ENCODE results near the gene CAMK1D. TPM values are rescaled to one million over a fixed set of nuclear protein-coding genes. Genes with fewer than 3 reads are reported as not detected.

The CAMK1D gene
- total and polyA plus RNA-seq, 2 of the 4 experiments (the other 2 are of a cell fraction): 5.0 to 5.3 TPM

DNA sequence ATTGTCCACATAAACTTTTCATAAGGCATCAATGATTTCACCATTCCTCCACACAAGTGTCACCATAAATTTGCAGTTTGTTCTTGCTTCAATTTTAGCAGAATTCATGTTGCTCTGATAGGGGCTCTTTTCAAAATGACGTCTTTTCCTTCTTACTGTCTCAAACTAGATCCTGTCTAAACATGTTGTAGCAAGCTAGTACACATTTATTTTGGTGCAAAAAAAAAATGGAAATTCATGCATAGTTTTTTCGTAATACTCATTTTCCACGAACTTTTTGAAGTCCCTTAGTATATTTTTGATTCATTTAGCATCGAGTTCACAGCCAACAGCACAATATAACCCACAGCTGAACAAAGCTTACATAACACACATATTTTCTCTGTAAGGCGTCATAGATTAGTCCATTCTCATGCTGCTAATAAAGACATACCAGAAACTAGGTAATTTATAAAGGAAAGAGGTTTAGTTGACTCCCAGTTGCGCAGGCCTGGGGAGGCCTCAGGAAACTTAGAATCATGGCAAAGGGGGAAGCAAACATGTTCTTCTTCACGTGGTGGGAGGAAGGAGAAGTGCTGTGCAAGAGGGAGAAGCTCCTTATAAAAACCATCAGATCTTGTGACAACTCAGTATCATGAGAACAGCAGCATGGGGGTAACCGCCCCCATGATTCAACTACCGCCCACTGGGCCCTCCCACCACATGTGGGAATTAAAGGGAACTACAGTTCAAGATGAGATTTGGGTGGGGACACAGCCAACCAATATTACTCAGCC is 350.6 kb downstream of the CAMK1D start (continued):
- no peak for TF ChIP-seq MXI1 (IDR thresholded peaks at IDR 0.05; ENCODE audit: borderline replicate concordance, low read depth, low read length)
- no peak for TF ChIP-seq RAD21 (IDR thresholded peaks at IDR 0.05; ENCODE audit: low read length)

DNA sequence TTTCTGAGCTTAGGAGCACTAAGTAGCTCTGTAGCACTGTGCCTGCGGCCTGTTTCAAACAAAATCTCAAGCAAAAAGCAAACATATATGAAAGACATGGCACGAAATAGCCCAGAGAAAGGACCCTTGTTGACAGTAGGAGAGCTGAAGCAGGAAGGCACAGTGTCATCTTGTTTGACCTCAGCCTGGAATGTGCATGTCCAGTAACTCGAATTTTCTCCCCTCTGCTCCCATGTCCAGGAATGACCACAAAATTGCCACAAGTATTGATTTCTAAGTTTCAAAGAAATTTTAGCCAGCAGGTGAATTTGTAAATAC is 351.2 kb downstream of the CAMK1D start:
- Histone ChIP-seq H3K14ac (replicated peaks; ENCODE audit: low read depth, low read length) (no peak overlapping the region), H2BK20ac (ENCODE audit: low read depth, low read length) (peak overlapping the region; percentile 16; the same call in 1 of the 2 replicates), H3K79me1 (ENCODE audit: low read depth in 1 of 2, low read length in 2 of 2) (0 out of 4 replicates have a peak, but pooled peaks cover 0 to 2% of the 10 kb centered on the region in 2 experiments), H4K91ac (ENCODE audit: insufficient read depth, low read depth, low read length) (0 out of 2 replicates have a peak overlapping the region, but pooled peaks have one; percentile 8), H2AK5ac (ENCODE audit: low read depth, low read length) (0 out of 2 replicates have a peak overlapping the region, but pooled peaks have one; percentile 20), H3K36me3 (ENCODE audit: control insufficient read depth, insufficient read depth, low read length) (no peaks in the 10 kb centered on the region), H2AK9ac (replicated peaks; ENCODE audit: low read depth, low read length, poor library complexity) (no peak overlapping the region), H3K23ac (ENCODE audit: low read depth, low read length) (no peak overlapping the region), H3K56ac (ENCODE audit: extremely low read depth, insufficient read depth, low read length) (no peak overlapping the region), H3K4me3 (ENCODE audit: insufficient read depth, low read depth, low read length) (no peak overlapping the region), H2AFZ (replicated peaks; ENCODE audit: low read length, poor library complexity) (no peak overlapping the region), H2BK5ac (ENCODE audit: low read depth, low read length, poor library complexity, severe bottlenecking) (no peak overlapping the region), H3K4me1 (ENCODE audit: control insufficient read depth, insufficient read depth, low read length) (peaks cover 17% of the 10 kb centered on the region), H4K20me1 (ENCODE audit: insufficient read depth, low read length) (no peaks in the 10 kb centered on the region), H4K8ac (ENCODE audit: low read depth in 2 of 2, low read length in 2 of 2) (no peak overlapping the region), H3K9me3 (ENCODE audit: control insufficient read depth, insufficient read depth, low read length) (no peaks in the 10 kb centered on the region), H3K27ac (ENCODE audit: insufficient read depth, low read length) (no peak overlapping the region), H3K9ac (ENCODE audit: low read depth, low read length) (no peak overlapping the region), H2BK15ac (ENCODE audit: low read depth, low read length) (no peak overlapping the region; the same call in 2 of the 3 replicates), H3K27me3 (ENCODE audit: control insufficient read depth, insufficient read depth, low read length) (no peaks in the 10 kb centered on the region), H4K5ac (ENCODE audit: low read depth, low read length) (peak overlapping the region; percentile 28; the same call in 1 of the 2 replicates), H3K9me1 (ENCODE audit: insufficient read depth, low read length) (peaks cover 11% of the 10 kb centered on the region), H3K4ac (ENCODE audit: low read depth, low read length) (peak overlapping the region; percentile 7; the same call in 1 of the 2 replicates), H3K18ac (ENCODE audit: low read depth, low read length) (peak overlapping the region; percentile 69; the same call in 1 of the 2 replicates), H3K4me2 (ENCODE audit: low read depth, low read length) (no peak overlapping the region), H2BK120ac (ENCODE audit: low read depth, low read length) (no peak overlapping the region)
- CTCF ChIA-PET: interaction anchor here (0.6 kb wide), 2 partner anchors 36 to 551 kb away, joined by 3 read pairs; no protein-coding TSS in a partner anchor
- DNase-seq: no peak
- POLR2A ChIA-PET (ENCODE audit: unreplicated experiment): interaction anchor here (0.6 kb wide), 1 partner anchor 425 kb away, joined by 3 read pairs; no protein-coding TSS in a partner anchor
- ATAC-seq (ENCODE audit: low read depth): no peak
- intact Hi-C loops (cut with micrococcal nuclease): no loop called here
- dilution Hi-C loops (cut with HindIII; ENCODE audit: low sequenced_read_pairs, unreplicated experiment): no loop called here
- in situ Hi-C loops (cut with MboI; ENCODE audit: low sequenced_read_pairs): loop anchor here (25.0 kb wide), 1 partner anchor 362 kb away; no protein-coding TSS in a partner anchor
- 100% methylated on average over 1 of the region's 3 CpGs; no CpG with 5 or more reads in 1 of the 2 experiments for whole genome bisulfite sequencing, 2 experiments (ENCODE audit: extremely low coverage in 2 of 2, insufficient read length in 1 of 2)
- no TSS peak for BruUV-seq (replicated peaks)
- TF ChIP-seq POLR2A (IDR thresholded peaks at IDR 0.05; ENCODE audit: low read depth, low read length) (no peak), FOS (IDR thresholded peaks at IDR 0.05; ENCODE audit: low read depth, low read length) (no peak), RFX5 (IDR thresholded peaks at IDR 0.05; ENCODE audit: low read depth, low read length) (no peak), MXI1 (IDR thresholded peaks at IDR 0.05; ENCODE audit: borderline replicate concordance, low read depth, low read length) (no peak), SMC3 (IDR thresholded peaks at IDR 0.05; ENCODE audit: low read depth, low read length) (no peak), MAFK (IDR thresholded peaks at IDR 0.05; ENCODE audit: low read depth, low read length) (no peak), NFE2L2 (IDR thresholded peaks at IDR 0.05; ENCODE audit: low read depth, low read length) (no peak), RCOR1 (IDR thresholded peaks at IDR 0.05; ENCODE audit: insufficient replicate concordance, low read length) (no peak), RAD21 (IDR thresholded peaks at IDR 0.05; ENCODE audit: low read length) (no peak), MAZ (IDR thresholded peaks at IDR 0.05; ENCODE audit: borderline replicate concordance, low read depth, low read length) (no peak)
- TF ChIP-seq, protein P1, sequence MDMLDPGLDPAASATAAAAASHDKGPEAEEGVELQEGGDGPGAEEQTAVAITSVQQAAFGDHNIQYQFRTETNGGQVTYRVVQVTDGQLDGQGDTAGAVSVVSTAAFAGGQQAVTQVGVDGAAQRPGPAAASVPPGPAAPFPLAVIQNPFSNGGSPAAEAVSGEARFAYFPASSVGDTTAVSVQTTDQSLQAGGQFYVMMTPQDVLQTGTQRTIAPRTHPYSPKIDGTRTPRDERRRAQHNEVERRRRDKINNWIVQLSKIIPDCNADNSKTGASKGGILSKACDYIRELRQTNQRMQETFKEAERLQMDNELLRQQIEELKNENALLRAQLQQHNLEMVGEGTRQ (IDR thresholded peaks at IDR 0.05; ENCODE audit: low read depth, low read length): no peak
- TF ChIP-seq, protein P2, sequence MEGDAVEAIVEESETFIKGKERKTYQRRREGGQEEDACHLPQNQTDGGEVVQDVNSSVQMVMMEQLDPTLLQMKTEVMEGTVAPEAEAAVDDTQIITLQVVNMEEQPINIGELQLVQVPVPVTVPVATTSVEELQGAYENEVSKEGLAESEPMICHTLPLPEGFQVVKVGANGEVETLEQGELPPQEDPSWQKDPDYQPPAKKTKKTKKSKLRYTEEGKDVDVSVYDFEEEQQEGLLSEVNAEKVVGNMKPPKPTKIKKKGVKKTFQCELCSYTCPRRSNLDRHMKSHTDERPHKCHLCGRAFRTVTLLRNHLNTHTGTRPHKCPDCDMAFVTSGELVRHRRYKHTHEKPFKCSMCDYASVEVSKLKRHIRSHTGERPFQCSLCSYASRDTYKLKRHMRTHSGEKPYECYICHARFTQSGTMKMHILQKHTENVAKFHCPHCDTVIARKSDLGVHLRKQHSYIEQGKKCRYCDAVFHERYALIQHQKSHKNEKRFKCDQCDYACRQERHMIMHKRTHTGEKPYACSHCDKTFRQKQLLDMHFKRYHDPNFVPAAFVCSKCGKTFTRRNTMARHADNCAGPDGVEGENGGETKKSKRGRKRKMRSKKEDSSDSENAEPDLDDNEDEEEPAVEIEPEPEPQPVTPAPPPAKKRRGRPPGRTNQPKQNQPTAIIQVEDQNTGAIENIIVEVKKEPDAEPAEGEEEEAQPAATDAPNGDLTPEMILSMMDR (conservative IDR thresholded peaks at IDR 0.05; ENCODE audit: low read depth, low read length): no peak

Data from IMR-90 (cell line).